IMR-90 (cell line): Measurements from ENCODE around the gene FADS1. TPM values are rescaled to one million over a fixed set of nuclear protein-coding genes. Genes with fewer than 3 reads are reported as not detected.
A peak's percentile ranks its signal among the peaks of the same experiment; 100 is the strongest.

Source experiments
- ATAC-seq: fragments of 200-7000 bp; cut with Tn5 transposase; 2 replicates; pipeline ENCODE4 v1.9.1; 2020; ENCODE audit warnings: low read depth, mild to moderate bottlenecking, moderate library complexity
- BruUV-seq: library from RNA; stranded (reverse); fragments of 400-500 nt; replicated peaks from 2 replicates; lab custom pipeline; 2021; lab: Mats Ljungman, UMichigan
- CTCF ChIA-PET: fragments of 300-600 bp; formaldehyde crosslinking; extraction: SDS; loops from one replicate; lab custom pipeline; 2021; ENCODE audit warnings: antibody characterized with exemption; lab: Yijun Ruan, JAX
- POLR2A ChIA-PET: fragments of 300-600 bp; sonication (Branson Sonifier 250); formaldehyde crosslinking; loops from one replicate; lab custom pipeline; 2022; ENCODE audit warnings: antibody characterized with exemption; ENCODE audit not compliant: unreplicated experiment; lab: Charles Lee
- DNase-seq: peaks from one replicate; pipeline ENCODE4 v3.0.0; 2013
- H2AFZ ChIP-seq: replicated peaks from 2 replicates; pipeline ENCODE3; 2013; ENCODE audit warnings: low read length, mild to moderate bottlenecking; ENCODE audit not compliant: poor library complexity
- H2AK5ac ChIP-seq: 2 replicates; pipeline ENCODE4 v1.6.1; 2013; ENCODE audit warnings: low read depth, low read length, inconsistent platforms
- H2AK9ac ChIP-seq: replicated peaks from 2 replicates; pipeline ENCODE3; 2013; ENCODE audit warnings: mild to moderate bottlenecking, low read depth, low read length, moderate library complexity; ENCODE audit not compliant: poor library complexity
- H2BK120ac ChIP-seq: 2 replicates; pipeline ENCODE4 v1.6.1; 2013; ENCODE audit warnings: low read depth, low read length, inconsistent platforms
- H2BK15ac ChIP-seq: 3 replicates; pipeline ENCODE4 v1.6.1; 2013; ENCODE audit warnings: low read depth, low read length, inconsistent platforms
- H2BK20ac ChIP-seq: 2 replicates; pipeline ENCODE4 v1.6.1; 2013; ENCODE audit warnings: low read depth, mild to moderate bottlenecking, inconsistent platforms, low read length, moderate library complexity
- H2BK5ac ChIP-seq: 2 replicates; pipeline ENCODE4 v1.6.1; 2013; ENCODE audit warnings: mild to moderate bottlenecking, low read depth, low read length, inconsistent platforms; ENCODE audit not compliant: poor library complexity, severe bottlenecking
- H3K14ac ChIP-seq: replicated peaks from 2 replicates; pipeline ENCODE4 v1.6.1; 2013; ENCODE audit warnings: low read depth, low read length, inconsistent platforms
- H3K18ac ChIP-seq: 2 replicates; pipeline ENCODE4 v1.6.1; 2013; ENCODE audit warnings: low read depth, low read length, control low read depth
- H3K23ac ChIP-seq: 2 replicates; pipeline ENCODE4 v1.6.1; 2013; ENCODE audit warnings: low read depth, low read length, inconsistent platforms
- H3K27ac ChIP-seq: 2 replicates; pipeline ENCODE4 v1.5.1; 2013; ENCODE audit warnings: mild to moderate bottlenecking, control low read depth, low read length; ENCODE audit not compliant: insufficient read depth
- H3K27me3 ChIP-seq: 2 replicates; pipeline ENCODE4 v1.6.1; 2013; ENCODE audit warnings: low read length; ENCODE audit not compliant: control insufficient read depth, insufficient read depth
- H3K36me3 ChIP-seq: 2 replicates; pipeline ENCODE4 v1.6.1; 2013; ENCODE audit warnings: low read length, mixed read lengths; ENCODE audit not compliant: control insufficient read depth, insufficient read depth
- H3K4ac ChIP-seq: 2 replicates; pipeline ENCODE4 v1.6.1; 2013; ENCODE audit warnings: low read depth, low read length, inconsistent platforms
- H3K4me1 ChIP-seq: 2 replicates; pipeline ENCODE4 v1.6.1; 2013; ENCODE audit warnings: low read length, mixed read lengths; ENCODE audit not compliant: control insufficient read depth, insufficient read depth
- H3K4me2 ChIP-seq: 2 replicates; pipeline ENCODE4 v1.6.1; 2013; ENCODE audit warnings: low read depth, mild to moderate bottlenecking, control low read depth, low read length, moderate library complexity
- H3K4me3 ChIP-seq: 2 replicates; pipeline ENCODE4 v1.5.1; 2013; ENCODE audit warnings: low read depth, mild to moderate bottlenecking, control low read depth, low read length, moderate library complexity; ENCODE audit not compliant: insufficient read depth
- H3K56ac ChIP-seq: 2 replicates; pipeline ENCODE4 v1.6.1; 2013; ENCODE audit warnings: low read length, inconsistent platforms; ENCODE audit not compliant: insufficient read depth; ENCODE audit errors: extremely low read depth
- H3K79me1 ChIP-seq, 2 experiments: 2 replicates each; pipeline ENCODE4 v1.6.1; 2013; ENCODE audit warnings: low read length in 2 of 2, inconsistent platforms in 1 of 2, low read depth in 1 of 2
- H3K9ac ChIP-seq: 2 replicates; pipeline ENCODE4 v1.6.1; 2013; ENCODE audit warnings: low read depth, low read length, control low read depth
- H3K9me1 ChIP-seq: 2 replicates; pipeline ENCODE4 v1.6.1; 2013; ENCODE audit warnings: low read length, inconsistent platforms; ENCODE audit not compliant: insufficient read depth
- H3K9me3 ChIP-seq: 2 replicates; pipeline ENCODE4 v1.6.1; 2013; ENCODE audit warnings: low read length; ENCODE audit not compliant: control insufficient read depth, insufficient read depth
- H4K20me1 ChIP-seq: 2 replicates; pipeline ENCODE4 v1.6.1; 2013; ENCODE audit warnings: low read length, inconsistent platforms; ENCODE audit not compliant: insufficient read depth
- H4K5ac ChIP-seq: 2 replicates; pipeline ENCODE4 v1.6.1; 2013; ENCODE audit warnings: mild to moderate bottlenecking, low read depth, low read length, control low read depth
- H4K8ac ChIP-seq, 2 experiments: 2 replicates each; pipeline ENCODE4 v1.6.1; 2013; ENCODE audit warnings: low read depth in 2 of 2, low read length in 2 of 2, control low read depth in 1 of 2, inconsistent platforms in 1 of 2
- H4K91ac ChIP-seq: 2 replicates; pipeline ENCODE4 v1.6.1; 2013; ENCODE audit warnings: low read depth, low read length, inconsistent platforms; ENCODE audit not compliant: insufficient read depth
- BHLHE40 ChIP-seq: fragments of 150-350 bp; IDR thresholded peaks from 2 replicates; pipeline ENCODE4 v1.6.1; 2016; ENCODE audit warnings: mild to moderate bottlenecking, low read depth, low read length
- MAFK ChIP-seq: IDR thresholded peaks from 2 replicates; pipeline ENCODE4 v1.6.1; 2012; ENCODE audit warnings: low read depth, low read length, improper control_type of control experiment
- MAZ ChIP-seq: IDR thresholded peaks from 2 replicates; pipeline ENCODE4 v1.6.1; 2012; ENCODE audit warnings: low read depth, mild to moderate bottlenecking, low read length, improper control_type of control experiment, moderate library complexity, borderline replicate concordance
- MXI1 ChIP-seq: IDR thresholded peaks from 2 replicates; pipeline ENCODE4 v1.6.1; 2012; ENCODE audit warnings: low read depth, mild to moderate bottlenecking, low read length, moderate library complexity, borderline replicate concordance
- NFE2L2 ChIP-seq: fragments of 150-350 bp; IDR thresholded peaks from 2 replicates; pipeline ENCODE4 v1.6.1; 2016; ENCODE audit warnings: low read depth, mild to moderate bottlenecking, low read length
- RAD21 ChIP-seq: IDR thresholded peaks from 2 replicates; pipeline ENCODE4 v1.6.1; 2012; ENCODE audit warnings: low read length, improper control_type of control experiment
- RCOR1 ChIP-seq: IDR thresholded peaks from 2 replicates; pipeline ENCODE4 v1.6.1; 2012; ENCODE audit warnings: mild to moderate bottlenecking, low read length, improper control_type of control experiment; ENCODE audit not compliant: insufficient replicate concordance
- RFX5 ChIP-seq: IDR thresholded peaks from 2 replicates; pipeline ENCODE4 v1.8.0; 2012; ENCODE audit warnings: low read depth, mild to moderate bottlenecking, low read length, moderate library complexity
- SMC3 ChIP-seq: fragments of 150-350 bp; IDR thresholded peaks from 2 replicates; pipeline ENCODE4 v1.6.1; 2016; ENCODE audit warnings: low read depth, mild to moderate bottlenecking, antibody characterized with exemption, low read length, moderate library complexity
- WGBS, 2 experiments: methylation state at CpG; one replicate each; pipeline versions ENCODE4 v1.1.5 to v1.1.7; 2013; ENCODE audit warnings: missing lambda C conversion rate in 2 of 2; ENCODE audit not compliant: insufficient read length in 1 of 2; ENCODE audit errors: extremely low coverage in 2 of 2; 5-methylcytosine and 5-hydroxymethylcytosine counted together
- dilution Hi-C: fragments of 300-500 bp; cut with HindIII; formaldehyde crosslinking; loops from one replicate; pipeline ENCODE4 v1.14.3; 2018; ENCODE audit warnings: low sequenced_read_pairs; ENCODE audit not compliant: unreplicated experiment
- in situ Hi-C: fragments of 300-500 bp; cut with MboI; formaldehyde crosslinking; loops from 3 replicates; pipeline ENCODE4 v1.14.3; 2019; ENCODE audit warnings: low sequenced_read_pairs, inconsistent platforms, mixed read lengths
- intact Hi-C: fragments of 100-400 bp; cut with micrococcal nuclease; formaldehyde crosslinking; loops from 2 replicates; pipeline ENCODE4 v1.10.0; 2022
- polyA plus RNA-seq, 3 experiments: library from polyadenylated mRNA; depleted of rRNA; stranded (reverse); fragments of >200 nt; gene quantifications; 2 replicates each; pipeline ENCODE4 v1.2.3, GENCODE V29; 2012; ENCODE audit warnings: low replicate concordance in 1 of 3
- total RNA-seq: library from RNA; depleted of rRNA; stranded (reverse); fragments of >200 nt; gene quantifications from 2 replicates; pipeline ENCODE4 v1.2.3, GENCODE V29; 2012
- TF ChIP-seq, protein P1 (sequence below): fragments of 150-350 bp; IDR thresholded peaks from 2 replicates; pipeline ENCODE4 v1.6.1; 2016; ENCODE audit warnings: low read depth, mild to moderate bottlenecking, low read length, moderate library complexity, borderline replicate concordance
- TF ChIP-seq, protein P2 (sequence below): fragments of 150-350 bp; IDR thresholded peaks from 2 replicates; pipeline ENCODE4 v1.6.1; 2017; ENCODE audit warnings: mild to moderate bottlenecking, antibody characterized with exemption, low read length, low read depth

Gene FADS1
- total and polyA plus RNA-seq, 2 of the 4 experiments (the other 2 are of a cell fraction) = 16.3 to 18.4 TPM

DNA sequence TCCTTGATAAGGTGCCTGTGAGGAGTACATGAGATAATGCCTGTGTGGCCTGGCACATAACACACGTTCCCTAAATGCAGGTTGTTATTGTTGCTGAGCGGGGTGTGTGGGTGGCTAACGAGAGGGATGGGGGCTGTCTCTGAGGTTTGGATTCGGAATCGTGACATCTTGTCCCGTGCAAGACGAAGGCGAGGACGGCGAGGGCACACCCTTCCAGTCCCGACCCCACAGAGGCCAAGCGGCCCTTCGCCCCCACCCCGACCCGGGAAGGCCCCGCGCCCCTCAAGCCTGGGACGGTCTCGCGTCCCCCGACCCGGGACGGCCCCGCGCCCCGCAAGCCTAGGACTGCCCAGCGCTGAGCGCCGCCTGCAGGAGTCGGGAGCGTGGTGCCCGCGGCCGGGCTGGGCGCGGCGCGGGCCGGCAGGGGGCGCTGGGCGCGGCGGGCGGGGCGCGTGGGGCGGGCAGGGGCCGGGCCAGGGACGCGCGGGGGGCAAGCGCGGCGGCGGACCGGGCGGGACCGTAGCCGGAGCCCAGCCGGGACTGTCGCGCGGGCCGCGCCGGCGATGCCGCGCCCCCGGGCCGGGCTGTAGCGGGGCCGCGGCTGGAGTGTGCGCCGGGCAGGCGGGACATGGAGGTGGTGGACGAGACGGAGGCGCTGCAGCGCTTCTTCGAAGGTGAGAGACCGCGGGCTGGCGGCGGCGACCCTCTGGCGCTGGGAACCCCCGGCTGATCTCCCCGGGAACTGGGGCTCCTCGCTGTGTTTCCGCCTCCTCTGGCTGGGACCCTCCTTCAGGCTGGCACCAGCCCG, 64.5 kb downstream of the FADS1 start, which contains the start of gene MYRF (continued):
- peak; percentile 41; the same call in 1 of the 2 replicates for TF ChIP-seq RAD21
- TF ChIP-seq NFE2L2 = no peak

DNA sequence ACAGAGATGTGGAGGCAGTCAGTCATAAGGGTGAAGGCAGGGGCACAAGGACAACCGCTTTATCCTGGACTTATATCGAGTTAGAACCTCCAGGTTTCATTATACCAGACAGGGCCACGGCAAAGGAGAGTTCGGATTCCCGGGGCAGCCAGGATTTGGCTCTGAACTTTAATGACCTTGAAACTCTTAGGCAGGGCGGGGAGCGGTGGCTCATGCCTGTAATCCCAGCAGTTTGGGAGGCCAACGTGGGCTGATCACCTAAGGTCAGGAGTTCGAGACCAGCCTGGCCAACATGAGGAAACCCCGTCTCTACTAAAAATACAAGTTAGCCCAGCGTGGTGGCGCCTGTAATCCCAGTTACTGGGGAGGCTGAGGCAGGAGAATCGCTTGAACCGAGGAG, 65.4 kb downstream of the FADS1 start:
- no peaks in the 10 kb centered on the region for H3K79me1 ChIP-seq
- POLR2A ChIA-PET = no interaction called here
- no peak overlapping the region for H3K9ac ChIP-seq
- H3K18ac ChIP-seq = no peak overlapping the region
- no peak overlapping the region for H3K4me3 ChIP-seq
- no peak overlapping the region for H2AK5ac ChIP-seq
- H2AK9ac ChIP-seq = peak overlapping the region; percentile 19
- no peak overlapping the region for H3K14ac ChIP-seq
- no peak overlapping the region for H2BK5ac ChIP-seq
- no TSS peak for BruUV-seq
- WGBS, 2 experiments = 95% methylated on average over 4 of the region's 14 CpGs; no CpG with 5 or more reads in 1 of the 2 experiments
- H3K4me2 ChIP-seq = no peak overlapping the region
- no peak overlapping the region for H3K27ac ChIP-seq
- intact Hi-C loops (no loop called here), dilution Hi-C loops (no loop called here), in situ Hi-C loops (no loop called here)
- H3K36me3 ChIP-seq = no peaks in the 10 kb centered on the region
- CTCF ChIA-PET = interaction anchor here (0.7 kb wide), 1 partner anchor 37 kb away, joined by 3 read pairs; no protein-coding TSS in a partner anchor
- TF ChIP-seq MXI1 (no peak), RAD21 (no peak), SMC3 (no peak), BHLHE40 (no peak), MAZ (no peak), RFX5 (no peak), MAFK (no peak), RCOR1 (no peak)
- TF ChIP-seq, protein P1, sequence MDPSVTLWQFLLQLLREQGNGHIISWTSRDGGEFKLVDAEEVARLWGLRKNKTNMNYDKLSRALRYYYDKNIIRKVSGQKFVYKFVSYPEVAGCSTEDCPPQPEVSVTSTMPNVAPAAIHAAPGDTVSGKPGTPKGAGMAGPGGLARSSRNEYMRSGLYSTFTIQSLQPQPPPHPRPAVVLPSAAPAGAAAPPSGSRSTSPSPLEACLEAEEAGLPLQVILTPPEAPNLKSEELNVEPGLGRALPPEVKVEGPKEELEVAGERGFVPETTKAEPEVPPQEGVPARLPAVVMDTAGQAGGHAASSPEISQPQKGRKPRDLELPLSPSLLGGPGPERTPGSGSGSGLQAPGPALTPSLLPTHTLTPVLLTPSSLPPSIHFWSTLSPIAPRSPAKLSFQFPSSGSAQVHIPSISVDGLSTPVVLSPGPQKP = no peak
- TF ChIP-seq, protein P2, sequence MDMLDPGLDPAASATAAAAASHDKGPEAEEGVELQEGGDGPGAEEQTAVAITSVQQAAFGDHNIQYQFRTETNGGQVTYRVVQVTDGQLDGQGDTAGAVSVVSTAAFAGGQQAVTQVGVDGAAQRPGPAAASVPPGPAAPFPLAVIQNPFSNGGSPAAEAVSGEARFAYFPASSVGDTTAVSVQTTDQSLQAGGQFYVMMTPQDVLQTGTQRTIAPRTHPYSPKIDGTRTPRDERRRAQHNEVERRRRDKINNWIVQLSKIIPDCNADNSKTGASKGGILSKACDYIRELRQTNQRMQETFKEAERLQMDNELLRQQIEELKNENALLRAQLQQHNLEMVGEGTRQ = no peak
- no peak overlapping the region for H2BK15ac ChIP-seq
- H4K8ac ChIP-seq = no peak overlapping the region
- ATAC-seq = no peak
- H2AFZ ChIP-seq = no peak overlapping the region
- H2BK20ac ChIP-seq = no peak overlapping the region
- H4K5ac ChIP-seq = no peak overlapping the region
- no peak overlapping the region for H3K4ac ChIP-seq
- peaks cover 11% of the 10 kb centered on the region for H3K4me1 ChIP-seq
- H3K9me3 ChIP-seq = no peaks in the 10 kb centered on the region
- no peak for DNase-seq
- H3K23ac ChIP-seq = no peak overlapping the region
- no peak overlapping the region for H2BK120ac ChIP-seq
- no peaks in the 10 kb centered on the region for H4K20me1 ChIP-seq
- no peak overlapping the region for H4K91ac ChIP-seq
- H3K27me3 ChIP-seq = peaks cover 3% of the 10 kb centered on the region; the same call in 1 of the 2 replicates
- H3K56ac ChIP-seq = no peak overlapping the region
- H3K9me1 ChIP-seq = no peaks in the 10 kb centered on the region
